Stimulated activated naive CD8-positive, alpha-beta T cell treated with anti-CD3 and anti-CD28 coated beads, Interleukin-15, amount 100 ng/mL, for 72 hours (primary cell): ENCODE results near the gene RGS17.
"Not testable (repeated sequence)": the region's sequence is repeated elsewhere in the genome, so short reads cannot be mapped to it uniquely, and the experiment has no call there.

Source experiments
- ATAC-seq: fragments of 150-1000 bp; cut with Tn5 transposase; 2 replicates; pipeline ENCODE4 v1.10.0; 2021; ENCODE audit warnings: mild to moderate bottlenecking, moderate library complexity
- DNase-seq, 2 donors: peaks; one replicate each; pipeline ENCODE4 v3.0.0; 2021 to 2022
- H3K27ac Mint-ChIP-seq, 2 donors: one replicate each; pipeline ENCODE4 v1.8.0; 2022; ENCODE audit warnings: mild to moderate bottlenecking in 2 of 2, mixed read lengths in 2 of 2, moderate library complexity in 2 of 2
- H3K27me3 Mint-ChIP-seq: one replicate; pipeline ENCODE4 v1.8.0; 2022; ENCODE audit warnings: mixed read lengths
- H3K4me1 Mint-ChIP-seq: one replicate; pipeline ENCODE4 v1.8.0; 2022; ENCODE audit warnings: mild to moderate bottlenecking, mixed read lengths
- H3K4me3 Mint-ChIP-seq, 2 donors: one replicate each; pipeline ENCODE4 v1.8.0; 2022; ENCODE audit warnings: mild to moderate bottlenecking in 2 of 2, mixed read lengths in 2 of 2, moderate library complexity in 1 of 2
- H3K9me3 Mint-ChIP-seq, 2 donors: one replicate each; pipeline ENCODE4 v1.8.0; 2022; ENCODE audit warnings: mixed read lengths in 2 of 2

The RGS17 gene

GRCh38 chr6:153138930-153139329 is 7.8 kb upstream of the RGS17 start:
- H3K9me3 Mint-ChIP-seq: no peaks in the 10 kb centered on the region
- ATAC-seq: no peak
- no peaks in the 10 kb centered on the region for H3K27me3 Mint-ChIP-seq
- no peak overlapping the region for H3K27ac Mint-ChIP-seq
- H3K4me1 Mint-ChIP-seq: no peaks in the 10 kb centered on the region
- no peak overlapping the region for H3K4me3 Mint-ChIP-seq
- DNase-seq: no peak

- Mint-ChIP-seq H3K9me3 (no peaks in the 10 kb centered on the region), H3K27me3 (peaks cover 19% of the 10 kb centered on the region), H3K4me3 (no peak overlapping the region), H3K27ac (no peak overlapping the region), H3K4me1 (peaks cover 5% of the 10 kb centered on the region)
- ATAC-seq: no peak
- no peak for DNase-seq
Measured at GRCh38 chr6:153135681-153136080, 4.6 kb upstream of the RGS17 start.

DNA sequence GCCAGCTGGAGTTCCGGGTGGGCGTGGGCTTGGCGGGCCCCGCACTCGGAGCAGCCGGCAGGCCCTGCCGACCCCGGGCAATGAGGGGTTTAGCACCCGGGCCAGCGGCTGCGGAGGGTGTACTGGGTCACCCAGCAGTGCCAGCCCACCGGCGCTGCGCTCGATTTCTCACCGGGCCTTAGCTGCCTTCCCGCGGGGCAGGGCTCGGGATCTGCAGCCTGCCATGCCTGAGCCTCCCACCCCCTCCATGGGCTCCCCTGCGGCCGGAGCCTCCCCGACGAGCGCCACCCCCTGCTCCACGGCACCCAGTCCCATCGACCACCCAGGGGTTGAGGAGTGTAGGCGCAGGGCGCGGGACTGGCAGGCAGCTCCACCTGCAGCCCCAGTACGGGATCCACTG is 2.6 kb upstream of the RGS17 start:
- not testable (repeated sequence) for H3K27ac Mint-ChIP-seq, ATAC-seq, H3K9me3 Mint-ChIP-seq, H3K4me3 Mint-ChIP-seq, DNase-seq
- Mint-ChIP-seq H3K27me3 (peaks cover 39% of the 10 kb centered on the region), H3K4me1 (peaks cover 21% of the 10 kb centered on the region)

- ATAC-seq (peak; percentile 38), DNase-seq (no peak)
- Mint-ChIP-seq H3K4me1 (peaks cover 21% of the 10 kb centered on the region), H3K9me3 (no peaks in the 10 kb centered on the region), H3K27me3 (peaks cover 60% of the 10 kb centered on the region), H3K4me3 (peak overlapping the region; percentile 88), H3K27ac (no peak overlapping the region)
Measured at GRCh38 chr6:153130515-153131036, 506 bp downstream of the RGS17 start.

GRCh38 chr6:153129873-153130514 is 1.1 kb downstream of the RGS17 start:
- H3K4me1 Mint-ChIP-seq: peaks cover 21% of the 10 kb centered on the region
- H3K4me3 Mint-ChIP-seq: peak overlapping the region; percentile 78 to 84
- peak in 1 of 2 donors; percentile 9 for DNase-seq
- peak; percentile 41 for ATAC-seq
- peaks cover 60% of the 10 kb centered on the region for H3K27me3 Mint-ChIP-seq
- H3K9me3 Mint-ChIP-seq: no peaks in the 10 kb centered on the region
- H3K27ac Mint-ChIP-seq: no peak overlapping the region

GRCh38 chr6:153126218-153126617 is 4.9 kb downstream of the RGS17 start:
- Mint-ChIP-seq H3K27ac (no peak overlapping the region), H3K4me1 (peaks cover 21% of the 10 kb centered on the region), H3K4me3 (no peak overlapping the region), H3K9me3 (no peaks in the 10 kb centered on the region), H3K27me3 (peaks cover 61% of the 10 kb centered on the region)
- no peak for ATAC-seq
- DNase-seq: no peak

GRCh38 chr6:153125032-153125431 is 6.0 kb downstream of the RGS17 start:
- Mint-ChIP-seq H3K27ac (no peak overlapping the region), H3K4me3 (no peak overlapping the region), H3K4me1 (peaks cover 10% of the 10 kb centered on the region), H3K9me3 (no peaks in the 10 kb centered on the region), H3K27me3 (peaks cover 50% of the 10 kb centered on the region)
- DNase-seq: no peak
- no peak for ATAC-seq

DNA sequence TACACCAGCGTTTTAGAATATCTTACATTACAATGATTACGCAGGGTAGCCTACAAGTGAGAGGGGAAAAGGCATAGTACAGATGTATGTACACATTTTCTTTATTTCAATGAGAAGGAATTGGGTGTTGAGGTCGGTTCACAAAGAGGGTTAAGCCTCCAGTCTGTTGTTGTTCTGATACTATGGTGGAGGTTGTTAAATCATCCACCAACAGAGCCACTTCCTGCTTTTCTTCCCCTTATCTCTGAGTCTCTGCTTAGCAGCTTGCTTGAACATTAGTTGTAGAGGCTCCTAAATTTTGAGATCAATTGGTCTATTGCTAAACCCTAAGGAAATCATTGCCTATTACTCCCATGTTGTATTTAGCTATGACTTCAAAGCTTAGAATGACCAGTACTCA is 7.3 kb downstream of the RGS17 start:
- no peak overlapping the region for H3K4me3 Mint-ChIP-seq
- H3K27ac Mint-ChIP-seq: no peak overlapping the region

GRCh38 chr6:153121311-153121710 is 9.8 kb downstream of the RGS17 start:
- ATAC-seq (no peak), DNase-seq (no peak)
- H3K27me3 Mint-ChIP-seq: peaks cover 21% of the 10 kb centered on the region
- H3K4me1 Mint-ChIP-seq: no peaks in the 10 kb centered on the region
- no peaks in the 10 kb centered on the region for H3K9me3 Mint-ChIP-seq
- no peak overlapping the region for H3K27ac Mint-ChIP-seq
- H3K4me3 Mint-ChIP-seq: no peak overlapping the region

More for the DNA sequence above, 7.3 kb downstream of the RGS17 start:
- ATAC-seq (no peak), DNase-seq (no peak)
- Mint-ChIP-seq H3K9me3 (no peaks in the 10 kb centered on the region), H3K4me1 (no peaks in the 10 kb centered on the region), H3K27me3 (peaks cover 37% of the 10 kb centered on the region)

DNA sequence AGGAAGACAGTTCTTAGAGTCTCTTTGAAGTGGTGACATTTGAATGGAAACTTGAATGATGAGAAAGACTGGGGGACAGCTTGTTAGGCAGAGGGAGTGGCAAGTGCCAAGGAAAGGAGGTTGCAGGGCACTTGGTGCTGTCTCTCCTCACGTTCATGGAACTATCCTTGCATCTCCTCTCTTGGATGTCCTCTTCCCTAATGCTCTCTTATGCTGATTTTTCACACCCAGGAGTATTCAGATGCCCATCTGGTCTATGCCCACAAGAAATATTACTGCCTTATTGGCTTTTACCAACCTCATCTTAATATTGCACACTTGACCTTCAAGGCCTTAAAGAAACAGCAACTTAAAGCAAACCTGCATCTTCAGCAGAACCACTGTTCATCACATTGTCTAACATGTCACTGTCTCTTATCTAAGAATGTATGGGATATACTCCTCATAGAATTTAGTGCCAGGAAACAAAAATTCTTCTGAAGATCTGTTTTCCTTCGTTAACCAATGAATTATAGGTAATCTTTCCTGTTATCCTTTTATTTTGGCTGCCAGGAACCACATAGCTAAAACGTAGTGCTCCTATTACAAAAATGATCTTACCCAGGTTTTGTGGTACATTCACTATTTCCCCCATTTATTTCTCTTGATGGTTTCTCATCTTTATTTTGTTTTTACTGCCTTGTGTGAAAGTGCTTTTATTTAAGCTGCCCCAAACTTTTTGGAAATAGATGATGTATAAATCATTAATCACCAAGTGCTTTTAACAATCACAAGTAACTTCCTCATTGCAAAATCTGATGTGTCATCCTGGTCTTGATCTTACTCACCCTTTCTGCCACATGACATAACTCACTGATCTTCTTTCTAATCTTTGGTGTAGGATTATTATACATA is 12.8 kb downstream of the RGS17 start:
- Mint-ChIP-seq H3K4me3 (no peak overlapping the region), H3K27ac (no peak overlapping the region), H3K4me1 (no peaks in the 10 kb centered on the region), H3K27me3 (no peaks in the 10 kb centered on the region), H3K9me3 (peaks cover under 1 to 14% of the 10 kb centered on the region in 2 donors)
- DNase-seq: no peak
- ATAC-seq: peak; percentile 42

GRCh38 chr6:153111082-153111481 is 20.0 kb downstream of the RGS17 start:
- DNase-seq, H3K27me3 Mint-ChIP-seq, H3K4me3 Mint-ChIP-seq, H3K4me1 Mint-ChIP-seq, H3K27ac Mint-ChIP-seq, ATAC-seq: not testable (repeated sequence)
- peaks cover 12 to 33% of the 10 kb centered on the region in 2 donors for H3K9me3 Mint-ChIP-seq

GRCh38 chr6:153110612-153111011 is 20.5 kb downstream of the RGS17 start:
- not testable (repeated sequence) for ATAC-seq, DNase-seq, H3K27ac Mint-ChIP-seq, H3K4me3 Mint-ChIP-seq, H3K4me1 Mint-ChIP-seq
- Mint-ChIP-seq H3K27me3 (peaks cover 12% of the 10 kb centered on the region), H3K9me3 (peaks cover 12 to 33% of the 10 kb centered on the region in 2 donors)

DNA sequence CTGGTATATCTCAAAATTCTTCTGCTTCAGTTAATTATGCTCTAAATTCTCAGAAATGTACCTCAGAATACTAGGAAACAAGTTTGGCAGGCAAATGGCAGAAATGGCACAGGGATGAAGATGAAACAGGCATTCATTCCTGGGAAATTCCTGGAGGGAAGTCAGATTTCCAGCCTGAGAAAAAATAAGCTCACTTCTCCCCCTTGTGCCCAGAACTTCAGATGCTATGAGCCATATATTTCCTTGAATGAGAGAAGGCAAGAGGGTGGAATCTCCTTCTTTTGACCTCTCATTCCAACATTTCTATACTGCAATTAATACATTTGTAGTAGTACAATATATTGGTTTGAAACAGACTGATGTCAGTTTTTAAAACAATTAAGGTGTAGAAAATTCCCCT is 22.8 kb downstream of the RGS17 start:
- no peak overlapping the region for H3K4me3 Mint-ChIP-seq
- H3K27ac Mint-ChIP-seq: no peak overlapping the region
- ATAC-seq: no peak
- peaks cover 14% of the 10 kb centered on the region for H3K27me3 Mint-ChIP-seq
- no peaks in the 10 kb centered on the region for H3K4me1 Mint-ChIP-seq
- peaks cover 12 to 20% of the 10 kb centered on the region in 2 donors for H3K9me3 Mint-ChIP-seq
- no peak for DNase-seq

- H3K9me3 Mint-ChIP-seq: no peaks in the 10 kb centered on the region
- H3K27ac Mint-ChIP-seq: no peak overlapping the region
- no peaks in the 10 kb centered on the region for H3K4me1 Mint-ChIP-seq
- ATAC-seq (no peak), DNase-seq (no peak)
- H3K4me3 Mint-ChIP-seq: no peak overlapping the region
- peaks cover 14% of the 10 kb centered on the region for H3K27me3 Mint-ChIP-seq
Measured at GRCh38 chr6:153106021-153106420, 25.1 kb downstream of the RGS17 start.

DNA sequence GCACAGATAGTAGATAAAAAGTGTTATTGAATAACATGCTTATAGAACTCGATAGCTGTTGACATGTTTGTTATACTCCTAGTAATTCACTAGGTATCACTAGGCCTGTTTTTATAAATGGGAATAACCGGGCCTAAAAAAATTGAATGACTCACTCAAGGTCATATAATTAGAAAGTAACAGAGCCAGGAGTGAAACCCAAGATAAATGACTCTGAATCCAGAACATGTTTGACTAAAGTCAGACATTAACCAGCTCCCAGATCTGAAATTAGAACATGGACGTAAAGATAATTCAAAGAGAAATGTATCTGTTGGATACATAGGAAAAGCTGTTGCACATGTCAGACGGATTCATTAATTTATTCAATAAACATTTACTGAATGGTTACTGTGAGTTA is 26.9 kb downstream of the RGS17 start:
- no peaks in the 10 kb centered on the region for H3K4me1 Mint-ChIP-seq
- DNase-seq (no peak), ATAC-seq (no peak)
- H3K27ac Mint-ChIP-seq: peak overlapping the region in 1 of 2 donors; percentile 88
- H3K9me3 Mint-ChIP-seq: no peaks in the 10 kb centered on the region
- H3K27me3 Mint-ChIP-seq: peaks cover 14% of the 10 kb centered on the region
- H3K4me3 Mint-ChIP-seq: no peak overlapping the region

- no peak overlapping the region for H3K4me3 Mint-ChIP-seq
- H3K27ac Mint-ChIP-seq: no peak overlapping the region
- peaks cover 20% of the 10 kb centered on the region for H3K27me3 Mint-ChIP-seq
- no peaks in the 10 kb centered on the region for H3K4me1 Mint-ChIP-seq
- ATAC-seq (no peak), DNase-seq (no peak)
- no peaks in the 10 kb centered on the region for H3K9me3 Mint-ChIP-seq
Measured at GRCh38 chr6:153103319-153103655, 27.8 kb downstream of the RGS17 start.
